Activated T-helper 1 cell treated with anti-CD3 and anti-CD28 coated beads, Interleukin-12 subunit alpha, Interleukin-12 subunit beta, Interleukin-2, Interleukin-4 antibody, amounts not matched to agents 30 ng/mL and 10 ng/mL and 1 ng/mL, durations not matched to agents 14 hours and 24 hours and 36 hours (primary cell): ENCODE results near the gene BAIAP3. TPM values are rescaled to one million over a fixed set of nuclear protein-coding genes. Genes with fewer than 3 reads are reported as not detected.
"Not testable (repeated sequence)": the region's sequence is repeated elsewhere in the genome, so short reads cannot be mapped to it uniquely, and the experiment has no call there.

Source experiments
- DNase-seq: peaks from one replicate; pipeline ENCODE4 v3.0.0; 2021; ENCODE audit warnings: low spot score
- H3K27ac Mint-ChIP-seq: one replicate; pipeline ENCODE4 v1.8.0; 2021; ENCODE audit warnings: mild to moderate bottlenecking, mixed read lengths
- H3K27me3 Mint-ChIP-seq: one replicate; pipeline ENCODE4 v1.8.0; 2022; ENCODE audit warnings: mild to moderate bottlenecking, moderate library complexity, mixed read lengths; ENCODE audit not compliant: insufficient read depth
- H3K36me3 Mint-ChIP-seq: one replicate; pipeline ENCODE4 v1.8.0; 2021; ENCODE audit warnings: low read depth, mixed read lengths
- H3K4me1 Mint-ChIP-seq: one replicate; pipeline ENCODE4 v1.8.0; 2021; ENCODE audit warnings: low read depth, mixed read lengths
- H3K4me3 Mint-ChIP-seq: one replicate; pipeline ENCODE4 v1.8.0; 2021; ENCODE audit warnings: mild to moderate bottlenecking, moderate library complexity, mixed read lengths
- H3K9me3 Mint-ChIP-seq: one replicate; pipeline ENCODE4 v1.8.0; 2021; ENCODE audit warnings: mixed read lengths
- intact Hi-C: fragments of 100-400 bp; cut with micrococcal nuclease; formaldehyde crosslinking; loops from one replicate; pipeline ENCODE4 v1.15.1; 2024
- total RNA-seq: library from RNA; stranded (reverse); gene quantifications from 2 replicates; pipeline ENCODE4 v1.2.3, GENCODE V29; 2022

Gene BAIAP3
- 0.07 and 0.18 TPM in 2 replicates for total RNA-seq

GRCh38 chr16:1333149-1333812, at the start of gene BAIAP3:
BAIAP3 (plus strand) TSS chr16:1333645; CDS start chr16:1338550, 4,905 bp downstream.
- Mint-ChIP-seq H3K9me3 (no peaks in the 10 kb centered on the region), H3K4me1 (peaks cover 6% of the 10 kb centered on the region), H3K36me3 (no peaks in the 10 kb centered on the region), H3K4me3 (peak within 1 kb of the TSS; percentile 54), H3K27ac (no peak within 1 kb of the TSS), H3K27me3 (peaks cover 29% of the 10 kb centered on the region)
- DNase-seq = peak; percentile 36
- intact Hi-C loops = loop anchor here (1.0 to 2.0 kb wide), 2 partner anchors 18 to 22 kb away; partner anchors contain the start of genes GNPTG and TSR3

- Mint-ChIP-seq H3K27me3 (no peaks in the 10 kb centered on the region), H3K4me1 (no peaks in the 10 kb centered on the region), H3K36me3 (no peaks in the 10 kb centered on the region), H3K9me3 (no peaks in the 10 kb centered on the region), H3K27ac (no peak overlapping the region), H3K4me3 (no peak overlapping the region)
- DNase-seq = no peak
- intact Hi-C loops = no loop called here
Observed at GRCh38 chr16:1283996-1284616, 49.3 kb upstream of the BAIAP3 start.

GRCh38 chr16:1285669-1286512, 47.6 kb upstream of the BAIAP3 start:
- intact Hi-C loops = no loop called here
- no peak for DNase-seq
- Mint-ChIP-seq H3K27me3 (peaks cover 10% of the 10 kb centered on the region), H3K9me3 (no peaks in the 10 kb centered on the region), H3K27ac (no peak overlapping the region), H3K4me1 (no peaks in the 10 kb centered on the region), H3K36me3 (no peaks in the 10 kb centered on the region), H3K4me3 (no peak overlapping the region)

- intact Hi-C loops = no loop called here
- DNase-seq = no peak
- peaks cover 14% of the 10 kb centered on the region for H3K27me3 Mint-ChIP-seq
- no peaks in the 10 kb centered on the region for H3K9me3 Mint-ChIP-seq
- H3K27ac Mint-ChIP-seq = no peak overlapping the region
- no peaks in the 10 kb centered on the region for H3K4me1 Mint-ChIP-seq
- H3K4me3 Mint-ChIP-seq = no peak overlapping the region
- no peaks in the 10 kb centered on the region for H3K36me3 Mint-ChIP-seq
Observed at GRCh38 chr16:1286513-1287094, 46.8 kb upstream of the BAIAP3 start.

GRCh38 chr16:1287982-1288670, 45.3 kb upstream of the BAIAP3 start:
- DNase-seq = no peak
- H3K27ac Mint-ChIP-seq = no peak overlapping the region
- H3K4me3 Mint-ChIP-seq = no peak overlapping the region
- intact Hi-C loops = no loop called here
- no peaks in the 10 kb centered on the region for H3K9me3 Mint-ChIP-seq
- H3K36me3 Mint-ChIP-seq = no peaks in the 10 kb centered on the region
- peaks cover 19% of the 10 kb centered on the region for H3K27me3 Mint-ChIP-seq
- no peaks in the 10 kb centered on the region for H3K4me1 Mint-ChIP-seq

- Mint-ChIP-seq H3K4me3 (no peak overlapping the region), H3K36me3 (no peaks in the 10 kb centered on the region), H3K4me1 (no peaks in the 10 kb centered on the region), H3K27ac (no peak overlapping the region), H3K27me3 (peaks cover 21% of the 10 kb centered on the region), H3K9me3 (no peaks in the 10 kb centered on the region)
- no peak for DNase-seq
- intact Hi-C loops = no loop called here
Observed at GRCh38 chr16:1288813-1289476, 44.5 kb upstream of the BAIAP3 start.

- intact Hi-C loops = no loop called here
- DNase-seq = no peak
- Mint-ChIP-seq H3K36me3 (no peaks in the 10 kb centered on the region), H3K4me1 (no peaks in the 10 kb centered on the region), H3K4me3 (no peak overlapping the region), H3K27me3 (peaks cover 23% of the 10 kb centered on the region), H3K9me3 (no peaks in the 10 kb centered on the region), H3K27ac (no peak overlapping the region)
Observed at GRCh38 chr16:1289477-1289866, 44.0 kb upstream of the BAIAP3 start.

GRCh38 chr16:1290063-1290501, 43.4 kb upstream of the BAIAP3 start:
- intact Hi-C loops = no loop called here
- Mint-ChIP-seq H3K4me3 (no peak overlapping the region), H3K36me3 (no peaks in the 10 kb centered on the region), H3K4me1 (no peaks in the 10 kb centered on the region), H3K27ac (no peak overlapping the region), H3K27me3 (peaks cover 24% of the 10 kb centered on the region), H3K9me3 (no peaks in the 10 kb centered on the region)
- no peak for DNase-seq

GRCh38 chr16:1290860-1291575, 42.4 kb upstream of the BAIAP3 start:
- intact Hi-C loops = no loop called here
- no peak for DNase-seq
- no peaks in the 10 kb centered on the region for H3K9me3 Mint-ChIP-seq

GRCh38 chr16:1291576-1291974, 41.9 kb upstream of the BAIAP3 start:
- Mint-ChIP-seq H3K4me3 (no peak overlapping the region), H3K9me3 (no peaks in the 10 kb centered on the region), H3K4me1 (peaks cover under 1% of the 10 kb centered on the region), H3K27ac (no peak overlapping the region), H3K27me3 (peaks cover 26% of the 10 kb centered on the region), H3K36me3 (no peaks in the 10 kb centered on the region)
- intact Hi-C loops = no loop called here
- no peak for DNase-seq

More at GRCh38 chr16:1290860-1291575, 42.4 kb upstream of the BAIAP3 start:
- Mint-ChIP-seq H3K4me3 (no peak overlapping the region), H3K27ac (no peak overlapping the region), H3K27me3 (peaks cover 26% of the 10 kb centered on the region), H3K36me3 (no peaks in the 10 kb centered on the region), H3K4me1 (no peaks in the 10 kb centered on the region)

- H3K4me3 Mint-ChIP-seq, DNase-seq, H3K36me3 Mint-ChIP-seq, H3K27ac Mint-ChIP-seq, H3K9me3 Mint-ChIP-seq, intact Hi-C loops, H3K4me1 Mint-ChIP-seq: not testable (repeated sequence)
- peaks cover 26% of the 10 kb centered on the region for H3K27me3 Mint-ChIP-seq
Observed at GRCh38 chr16:1292208-1292607, 41.2 kb upstream of the BAIAP3 start.
